Neuronal stem cell (in vitro differentiated cells): ENCODE results near the gene PDE7B.

ENCODE experiments used
- DNase-seq: peaks from one replicate; pipeline ENCODE4 v3.0.0-alpha.2; 2013; ENCODE audit warnings: low spot score
- H2AFZ ChIP-seq: one replicate; pipeline ENCODE4 v1.6.1; 2013; ENCODE audit warnings: mild to moderate bottlenecking, low read length, inconsistent platforms
- H2AK5ac ChIP-seq: 2 replicates; pipeline ENCODE4 v1.6.1; 2013; ENCODE audit warnings: low read depth, mild to moderate bottlenecking, inconsistent platforms, low read length, moderate library complexity, mixed read lengths
- H2BK120ac ChIP-seq: 2 replicates; pipeline ENCODE4 v1.6.1; 2013; ENCODE audit warnings: low read depth, mild to moderate bottlenecking, inconsistent platforms, low read length, moderate library complexity, mixed read lengths
- H2BK12ac ChIP-seq: one replicate; pipeline ENCODE4 v1.6.1; 2013; ENCODE audit warnings: low read length, inconsistent platforms
- H2BK15ac ChIP-seq: 2 replicates; pipeline ENCODE4 v1.6.1; 2013; ENCODE audit warnings: mild to moderate bottlenecking, low read length, inconsistent platforms, mixed read lengths
- H2BK5ac ChIP-seq: one replicate; pipeline ENCODE4 v1.6.1; 2013; ENCODE audit warnings: inconsistent platforms, mild to moderate bottlenecking, low read length, moderate library complexity
- H3K14ac ChIP-seq: one replicate; pipeline ENCODE4 v1.6.1; 2013; ENCODE audit warnings: low read length, inconsistent platforms
- H3K18ac ChIP-seq: 2 replicates; pipeline ENCODE4 v1.6.1; 2013; ENCODE audit warnings: low read length, inconsistent platforms
- H3K23ac ChIP-seq: 2 replicates; pipeline ENCODE4 v1.6.1; 2013; ENCODE audit warnings: low read depth, mild to moderate bottlenecking, mixed read lengths, low read length, inconsistent platforms; ENCODE audit not compliant: poor library complexity
- H3K27ac ChIP-seq: replicated peaks from 3 replicates; pipeline ENCODE4 v1.5.1; 2013; ENCODE audit warnings: low read length, inconsistent platforms
- H3K27me3 ChIP-seq, 3 experiments: 2 replicates each; pipeline ENCODE4 v1.6.1; 2013; ENCODE audit warnings: low read length in 3 of 3, mild to moderate bottlenecking in 2 of 3, inconsistent platforms in 1 of 3, low read depth in 1 of 3, mixed read lengths in 1 of 3, moderate library complexity in 1 of 3; ENCODE audit not compliant: control insufficient read depth in 3 of 3, insufficient read depth in 3 of 3
- H3K36me3 ChIP-seq, 2 donors: replicated peaks in 1 of 2; 2 replicates each; pipeline ENCODE4 v1.6.1; 2013; ENCODE audit warnings: low read length in 2 of 2; ENCODE audit not compliant: control insufficient read depth in 2 of 2, insufficient read depth in 2 of 2
- H3K4ac ChIP-seq: 2 replicates; pipeline ENCODE4 v1.6.1; 2013; ENCODE audit warnings: inconsistent platforms, mild to moderate bottlenecking, low read length, moderate library complexity
- H3K4me1 ChIP-seq, 2 donors: 1 replicate in 1 of 2; 2 replicates in 1 of 2; pipeline ENCODE4 v1.6.1; 2013; ENCODE audit warnings: low read length in 2 of 2, low read depth in 1 of 2; ENCODE audit not compliant: control insufficient read depth in 2 of 2, insufficient read depth in 1 of 2
- H3K4me2 ChIP-seq: one replicate; pipeline ENCODE4 v1.6.1; 2013; ENCODE audit warnings: mild to moderate bottlenecking, low read length, inconsistent platforms; ENCODE audit not compliant: insufficient read depth, poor library complexity, severe bottlenecking
- H3K4me3 ChIP-seq, 2 donors: 2 replicates each; pipeline ENCODE4 v1.5.1; 2013; ENCODE audit warnings: low read length in 2 of 2, mild to moderate bottlenecking in 2 of 2, inconsistent platforms in 1 of 2, moderate library complexity in 1 of 2
- H3K79me1 ChIP-seq: one replicate; pipeline ENCODE4 v1.6.1; 2013; ENCODE audit warnings: low read depth, mild to moderate bottlenecking, inconsistent platforms, low read length, moderate library complexity
- H3K9ac ChIP-seq: one replicate; pipeline ENCODE4 v1.6.1; 2013; ENCODE audit warnings: mild to moderate bottlenecking, low read depth, low read length, inconsistent platforms; ENCODE audit not compliant: poor library complexity
- H3K9me3 ChIP-seq, 2 donors: replicated peaks in 1 of 2; 2 replicates each; pipeline versions ENCODE3 to v1.6.1; 2013; ENCODE audit warnings: low read length in 2 of 2, mild to moderate bottlenecking in 2 of 2, inconsistent platforms in 1 of 2, low read depth in 1 of 2, mixed read lengths in 1 of 2, moderate library complexity in 1 of 2; ENCODE audit not compliant: control insufficient read depth in 2 of 2, insufficient read depth in 1 of 2
- H4K8ac ChIP-seq: one replicate; pipeline ENCODE4 v1.6.1; 2013; ENCODE audit warnings: low read depth, mild to moderate bottlenecking, inconsistent platforms, low read length, moderate library complexity
- H4K91ac ChIP-seq: one replicate; pipeline ENCODE4 v1.6.1; 2013; ENCODE audit warnings: low read length, low read depth, mild to moderate bottlenecking, inconsistent platforms; ENCODE audit not compliant: poor library complexity
- WGBS, 2 donors: extraction: QIAGEN DNeasy Blood & Tissue Kit; methylation state at CpG; one replicate each; pipeline ENCODE4 v1.1.7; 2013; ENCODE audit warnings: missing lambda C conversion rate in 2 of 2, mixed read lengths in 1 of 2; ENCODE audit not compliant: insufficient read length in 2 of 2, insufficient replicate concordance in 1 of 2; ENCODE audit errors: extremely low coverage in 2 of 2; 5-methylcytosine and 5-hydroxymethylcytosine counted together

PDE7B gene

DNA sequence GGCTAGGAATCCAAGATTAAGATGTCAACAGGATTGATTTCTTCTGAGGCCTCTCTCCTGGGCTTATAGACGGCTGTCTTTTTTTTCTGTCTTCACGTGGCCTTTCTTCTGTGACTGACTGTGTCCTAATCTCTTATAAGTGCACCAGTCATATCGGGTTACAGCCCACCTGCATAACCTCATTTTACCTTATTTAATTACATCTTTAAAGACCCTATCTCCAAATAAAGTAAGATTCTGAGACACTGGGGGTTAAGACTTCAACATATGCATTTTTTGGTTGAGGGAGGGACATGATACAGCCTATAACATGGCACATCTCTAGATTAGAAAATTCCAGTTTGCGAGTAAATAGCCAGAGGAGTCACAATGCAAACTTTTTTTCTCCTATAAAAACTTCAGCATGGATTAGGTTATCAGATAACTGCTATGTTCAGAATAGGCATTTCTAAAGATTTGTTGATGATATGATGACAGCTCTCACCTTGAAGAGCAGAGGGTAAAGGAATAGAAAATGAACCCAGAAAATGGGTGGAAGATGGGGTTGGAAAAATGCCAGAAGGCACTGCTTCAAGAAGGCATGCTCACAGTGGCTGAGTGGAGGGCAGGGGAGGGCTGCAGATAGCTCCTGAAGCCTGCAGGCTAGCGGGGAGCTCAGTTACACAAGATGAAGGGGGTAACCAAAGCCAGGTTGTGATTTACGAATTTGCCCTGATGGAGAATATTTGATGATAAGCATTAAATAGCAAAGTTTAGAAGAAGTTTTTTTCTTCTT lies 8.7 kb upstream of the PDE7B start:
- no CpG with 5 or more reads among the region's 6 CpGs for WGBS, 2 donors
- H4K91ac ChIP-seq: no peak overlapping the region
- no peaks in the 10 kb centered on the region for H3K27me3 ChIP-seq
- no peak overlapping the region for H2AK5ac ChIP-seq
- H3K23ac ChIP-seq: no peak overlapping the region
- H2AFZ ChIP-seq: no peak overlapping the region
- H3K4me2 ChIP-seq: no peak overlapping the region
- H3K14ac ChIP-seq: no peak overlapping the region
- H2BK12ac ChIP-seq: no peak overlapping the region
- no peak overlapping the region for H3K27ac ChIP-seq
- H3K9me3 ChIP-seq: no peaks in the 10 kb centered on the region
- H2BK5ac ChIP-seq: no peak overlapping the region
- no peak overlapping the region for H3K4ac ChIP-seq
- H3K9ac ChIP-seq: no peak overlapping the region
- H2BK120ac ChIP-seq: no peak overlapping the region
- H2BK15ac ChIP-seq: no peak overlapping the region
- no peak overlapping the region for H4K8ac ChIP-seq
- no peak for DNase-seq
- peaks cover 2 to 19% of the 10 kb centered on the region in 2 donors for H3K4me1 ChIP-seq
- H3K4me3 ChIP-seq: no peak overlapping the region
- H3K79me1 ChIP-seq: no peaks in the 10 kb centered on the region
- H3K18ac ChIP-seq: no peak overlapping the region
- no peaks in the 10 kb centered on the region for H3K36me3 ChIP-seq

DNA sequence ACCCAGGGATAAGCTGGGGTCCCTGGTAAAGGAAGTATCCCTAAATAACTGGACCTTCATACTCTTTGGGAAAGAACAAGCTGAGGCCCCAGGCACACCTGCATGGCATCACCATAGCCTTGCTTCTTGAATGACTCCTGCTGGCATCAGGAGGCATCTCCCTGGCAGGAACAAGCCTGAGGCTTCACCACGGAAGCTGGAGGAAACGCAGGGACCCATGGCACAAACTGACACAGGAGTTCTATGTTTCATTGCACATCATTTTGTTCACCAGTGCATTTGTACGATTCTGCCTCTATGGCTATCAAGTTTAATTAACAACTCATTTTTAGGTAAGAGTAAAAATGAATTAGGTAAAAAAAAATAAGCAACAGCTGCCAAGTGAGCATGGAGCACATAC lies 619 bp upstream of the PDE7B start:
- Histone ChIP-seq H2AK5ac (no peak overlapping the region), H3K79me1 (no peaks in the 10 kb centered on the region), H3K36me3 (no peaks in the 10 kb centered on the region), H3K4ac (no peak overlapping the region), H3K27me3 (no peaks in the 10 kb centered on the region), H4K8ac (no peak overlapping the region), H3K14ac (no peak overlapping the region), H3K9me3 (no peaks in the 10 kb centered on the region), H3K4me1 (peaks cover 2 to 16% of the 10 kb centered on the region in 2 donors), H4K91ac (no peak overlapping the region), H2BK5ac (no peak overlapping the region), H2BK15ac (no peak overlapping the region), H3K27ac (no peak overlapping the region), H2BK12ac (no peak overlapping the region), H2AFZ (no peak overlapping the region), H3K4me3 (no peak overlapping the region), H3K18ac (no peak overlapping the region), H3K9ac (no peak overlapping the region), H3K4me2 (no peak overlapping the region), H3K23ac (no peak overlapping the region), H2BK120ac (no peak overlapping the region)
- DNase-seq: no peak
- no CpG with 5 or more reads among the region's 3 CpGs for WGBS, 2 donors

GRCh38 chr6:135852746-135853145 lies 1.2 kb downstream of the PDE7B start:
- Histone ChIP-seq H3K18ac (no peak overlapping the region), H3K36me3 (no peaks in the 10 kb centered on the region), H2AK5ac (no peak overlapping the region), H4K8ac (no peak overlapping the region), H4K91ac (no peak overlapping the region), H2BK12ac (no peak overlapping the region), H3K79me1 (no peaks in the 10 kb centered on the region), H3K14ac (no peak overlapping the region), H2AFZ (peak overlapping the region; percentile 19), H2BK15ac (no peak overlapping the region), H3K4me3 (no peak overlapping the region), H3K27me3 (no peaks in the 10 kb centered on the region), H3K9ac (no peak overlapping the region), H3K4me1 (peaks cover 2 to 16% of the 10 kb centered on the region in 2 donors), H3K27ac (no peak overlapping the region), H3K4me2 (no peak overlapping the region), H3K9me3 (no peaks in the 10 kb centered on the region), H2BK5ac (no peak overlapping the region), H3K4ac (no peak overlapping the region), H2BK120ac (no peak overlapping the region), H3K23ac (no peak overlapping the region)
- WGBS, 2 donors: no CpG with 5 or more reads among the region's 1 CpG
- DNase-seq: no peak

DNA sequence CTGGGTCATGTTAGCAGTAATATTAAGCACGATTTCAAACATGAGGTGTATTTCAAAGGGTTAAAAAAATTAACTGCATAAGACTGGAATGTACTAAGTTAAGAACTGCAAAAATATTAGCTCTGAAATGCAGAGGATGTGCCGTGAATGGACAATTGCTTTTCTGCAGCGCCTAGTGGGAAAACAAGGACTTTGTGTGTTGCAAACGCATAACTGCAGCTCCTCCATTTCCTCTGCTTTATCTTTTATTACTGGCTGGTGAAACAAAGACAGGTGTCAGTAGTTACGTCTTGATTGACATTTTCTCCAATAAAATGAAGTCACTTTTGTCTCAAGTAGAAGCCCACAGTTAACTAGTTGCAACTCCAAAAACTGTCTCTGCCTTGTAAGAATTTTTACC lies 1.7 kb downstream of the PDE7B start:
- no peak overlapping the region for H2AK5ac ChIP-seq
- no peak overlapping the region for H2BK15ac ChIP-seq
- H3K27me3 ChIP-seq: no peaks in the 10 kb centered on the region
- H3K4me2 ChIP-seq: no peak overlapping the region
- H2BK12ac ChIP-seq: no peak overlapping the region
- H3K14ac ChIP-seq: no peak overlapping the region
- H2BK120ac ChIP-seq: no peak overlapping the region
- no peak overlapping the region for H3K27ac ChIP-seq
- no peak overlapping the region for H3K23ac ChIP-seq
- H2AFZ ChIP-seq: peak overlapping the region; percentile 19
- no peak overlapping the region for H4K91ac ChIP-seq
- H2BK5ac ChIP-seq: no peak overlapping the region
- H4K8ac ChIP-seq: no peak overlapping the region
- no peak overlapping the region for H3K18ac ChIP-seq
- no peak overlapping the region for H3K9ac ChIP-seq
- peaks cover 2 to 16% of the 10 kb centered on the region in 2 donors for H3K4me1 ChIP-seq
- H3K36me3 ChIP-seq: no peaks in the 10 kb centered on the region
- no CpG with 5 or more reads among the region's 5 CpGs for WGBS, 2 donors
- no peaks in the 10 kb centered on the region for H3K9me3 ChIP-seq
- no peaks in the 10 kb centered on the region for H3K79me1 ChIP-seq
- no peak for DNase-seq
- H3K4me3 ChIP-seq: no peak overlapping the region
- no peak overlapping the region for H3K4ac ChIP-seq
